ENCODE measurements around the gene C1orf21.

C1orf21 gene

GRCh38 chr1:184635980-184636431 lies 249.2 kb downstream of the C1orf21 start:
- no peak for DNase-seq

- no peak for DNase-seq
Measured at GRCh38 chr1:184637664-184638240, 250.9 kb downstream of the C1orf21 start.

GRCh38 chr1:184639205-184639604 lies 252.4 kb downstream of the C1orf21 start:
- DNase-seq = no peak

DNA sequence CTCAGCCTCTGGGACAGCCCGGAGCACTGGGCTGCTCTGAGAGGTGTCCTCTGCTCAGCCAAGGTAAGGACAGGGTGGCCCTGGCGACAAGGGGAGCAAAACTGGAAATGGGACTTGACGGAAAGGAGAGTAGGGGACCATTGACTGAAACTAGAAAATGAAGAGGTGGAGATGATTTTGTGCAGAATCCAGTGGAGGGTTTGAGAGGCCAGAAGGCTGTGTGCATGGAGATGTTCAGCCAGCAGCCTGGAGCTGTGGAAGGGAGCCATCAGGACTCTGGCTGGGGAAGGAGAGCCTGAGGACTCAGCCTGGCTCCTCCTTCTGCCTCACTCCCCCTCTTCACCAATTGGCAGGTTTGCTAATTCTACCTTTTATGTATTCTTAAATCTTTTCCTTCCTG lies 253.7 kb downstream of the C1orf21 start:
- DNase-seq = no peak

GRCh38 chr1:184641894-184642293 lies 255.1 kb downstream of the C1orf21 start:
- DNase-seq = no peak

DNA sequence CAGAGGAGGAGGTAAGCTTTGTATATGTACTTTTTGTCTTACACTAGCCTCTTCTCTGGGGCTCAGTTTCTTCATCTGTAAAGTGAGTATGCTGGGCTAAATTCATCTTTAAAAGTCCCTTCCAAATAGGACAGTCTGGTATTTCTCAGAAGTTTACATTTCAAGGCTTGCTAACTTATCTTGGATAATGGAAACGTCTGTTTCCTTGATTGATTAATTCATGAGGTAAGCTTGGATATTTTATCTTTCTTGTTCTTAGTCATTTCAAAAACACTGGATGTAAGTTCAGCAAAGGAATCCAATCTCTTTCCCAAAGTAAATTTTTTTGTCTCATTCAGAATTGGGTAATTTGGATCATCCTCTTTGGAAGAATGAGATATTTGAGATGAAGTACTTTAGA lies 256.8 kb downstream of the C1orf21 start:
- no peak for DNase-seq

DNA sequence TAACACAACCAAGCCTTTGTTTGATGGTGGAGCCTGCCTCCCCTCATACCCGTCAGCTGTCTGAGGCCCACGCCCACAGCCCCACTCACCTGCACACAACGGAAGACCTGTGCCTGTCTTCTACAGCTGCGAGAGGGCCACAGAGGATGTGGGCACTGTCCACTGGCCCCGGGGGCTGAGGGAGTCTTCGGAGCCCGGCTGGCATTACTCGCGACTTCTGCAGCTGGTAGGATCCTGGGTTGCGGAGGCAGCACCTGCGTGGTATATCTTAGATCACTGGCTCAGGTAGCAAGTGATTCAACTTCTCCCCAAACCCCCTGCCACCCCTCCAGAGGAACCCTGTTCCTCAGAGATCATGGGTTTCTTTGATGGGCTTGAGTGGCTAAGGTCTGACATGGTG lies 257.9 kb downstream of the C1orf21 start:
- no peak for DNase-seq

GRCh38 chr1:184646178-184646701 lies 259.4 kb downstream of the C1orf21 start:
- no peak for DNase-seq

- DNase-seq = no peak
Measured at GRCh38 chr1:184646824-184647223, 260.0 kb downstream of the C1orf21 start.

DNA sequence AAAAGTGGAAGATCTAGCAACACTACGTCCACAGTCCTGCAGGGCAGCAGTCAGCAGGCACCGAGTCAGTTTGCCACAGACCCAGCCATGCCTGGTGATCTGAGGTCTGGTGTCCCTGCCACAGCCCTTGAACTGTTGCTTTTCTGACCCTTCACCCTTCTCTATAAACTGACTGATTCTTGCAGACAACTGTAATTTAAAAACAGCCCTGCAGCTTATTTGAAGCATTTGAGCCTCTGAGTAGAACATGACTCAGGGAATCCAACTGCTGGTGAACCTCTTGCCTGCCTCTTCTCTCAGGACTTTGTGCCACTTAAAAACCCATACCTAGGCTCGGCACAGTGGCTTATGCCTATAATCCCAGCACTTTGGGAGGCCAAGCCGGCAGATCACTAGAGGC lies 260.6 kb downstream of the C1orf21 start:
- no peak for DNase-seq

GRCh38 chr1:184648160-184648855 lies 261.5 kb downstream of the C1orf21 start:
- DNase-seq = no peak

DNA sequence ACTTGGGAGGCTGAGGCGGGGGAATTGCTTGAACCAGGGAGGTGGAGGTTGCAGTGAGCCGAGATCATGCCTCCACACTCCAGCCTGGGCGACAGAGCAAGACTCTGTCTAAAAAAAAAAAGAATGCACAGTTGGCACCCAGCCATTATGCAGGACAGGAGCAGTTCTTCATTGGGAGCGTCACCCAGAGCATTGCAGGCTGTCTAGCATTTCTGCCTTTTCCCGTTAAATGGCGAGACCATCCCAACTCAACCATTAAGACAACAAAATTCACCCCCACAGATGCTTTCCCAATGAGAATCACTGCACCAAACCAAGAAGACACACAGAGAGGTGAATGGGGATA lies 262.0 kb downstream of the C1orf21 start:
- DNase-seq = no peak

- DNase-seq = no peak
Measured at GRCh38 chr1:184649451-184649888, 262.6 kb downstream of the C1orf21 start.

- no peak for DNase-seq
Measured at GRCh38 chr1:184650177-184650866, 263.5 kb downstream of the C1orf21 start.

DNA sequence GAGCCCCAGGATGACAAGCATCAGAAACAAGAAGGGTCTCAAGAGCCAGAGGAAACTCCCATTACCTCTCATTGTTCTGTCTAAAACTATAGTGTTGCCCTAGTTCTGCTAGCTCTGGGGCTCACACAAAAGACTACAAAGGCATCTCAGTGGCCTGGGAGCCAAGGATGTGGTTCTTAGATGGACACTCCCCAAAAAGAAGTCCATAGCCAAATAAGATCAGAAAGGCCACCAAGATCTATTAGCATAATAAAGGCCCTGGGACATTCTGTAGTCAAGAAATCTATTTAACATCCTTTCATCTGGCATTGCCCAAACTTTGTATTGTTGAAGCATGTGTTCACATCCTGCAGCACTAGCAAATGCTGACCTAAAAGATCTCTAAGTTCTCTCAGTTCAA lies 268.4 kb downstream of the C1orf21 start:
- DNase-seq = no peak

GRCh38 chr1:184656221-184656620 lies 269.4 kb downstream of the C1orf21 start:
- no peak for DNase-seq

DNA sequence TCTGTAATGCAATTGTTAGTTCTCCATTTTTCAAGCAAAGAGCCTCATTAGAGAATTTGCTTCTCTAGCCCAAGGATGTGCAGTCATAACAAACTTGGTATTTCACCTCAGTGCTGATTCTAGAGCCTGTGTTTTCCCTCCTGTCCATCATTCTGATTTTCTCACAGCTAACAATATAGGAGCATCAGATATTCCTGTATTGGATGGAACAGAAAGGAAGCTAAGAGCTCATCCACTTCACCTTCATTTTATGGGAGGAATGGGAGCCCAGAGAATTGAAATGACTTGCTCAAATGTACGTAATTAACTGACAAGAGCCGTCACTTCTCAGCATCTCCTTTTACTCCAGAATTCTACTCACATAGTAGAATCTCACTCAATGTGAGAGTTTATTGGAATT lies 271.2 kb downstream of the C1orf21 start:
- DNase-seq = no peak

DNA sequence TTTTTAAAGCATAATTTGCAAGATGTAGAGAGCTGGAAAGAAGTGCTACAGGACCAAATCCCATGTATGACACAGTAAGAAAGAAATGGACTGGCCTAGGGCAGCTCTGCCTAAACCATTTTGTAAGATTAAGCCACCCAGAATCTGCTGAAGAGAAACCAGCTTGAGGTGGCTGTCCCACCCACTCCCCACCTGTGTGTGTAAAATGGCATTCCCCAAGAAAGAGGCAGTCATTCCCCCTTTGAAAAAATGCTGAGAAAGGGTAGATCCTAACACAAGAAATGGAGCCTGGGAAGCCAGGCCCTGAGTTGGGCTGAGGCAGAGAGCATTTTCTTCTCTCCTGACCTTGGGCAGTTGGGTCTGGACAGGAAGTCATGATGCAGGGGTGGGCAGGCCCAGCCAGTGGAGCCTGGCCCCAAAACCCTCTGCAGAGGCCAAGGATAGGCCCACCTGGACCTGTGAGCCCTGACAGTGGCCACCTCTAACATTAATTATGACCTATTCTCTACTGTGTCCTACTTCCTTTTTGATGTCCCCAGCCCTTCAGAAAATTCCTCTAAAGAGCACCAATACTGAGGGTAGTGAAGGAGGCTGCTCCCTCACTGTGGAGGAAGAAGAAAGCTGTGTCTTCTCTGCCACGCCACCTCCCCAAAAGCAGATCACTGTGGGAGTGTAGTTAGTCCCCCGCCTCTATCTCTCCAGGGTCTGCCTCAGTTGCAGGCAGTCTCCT lies 273.8 kb downstream of the C1orf21 start:
- no peak for DNase-seq

GRCh38 chr1:184661801-184662200 lies 275.0 kb downstream of the C1orf21 start:
- DNase-seq = no peak

DNA sequence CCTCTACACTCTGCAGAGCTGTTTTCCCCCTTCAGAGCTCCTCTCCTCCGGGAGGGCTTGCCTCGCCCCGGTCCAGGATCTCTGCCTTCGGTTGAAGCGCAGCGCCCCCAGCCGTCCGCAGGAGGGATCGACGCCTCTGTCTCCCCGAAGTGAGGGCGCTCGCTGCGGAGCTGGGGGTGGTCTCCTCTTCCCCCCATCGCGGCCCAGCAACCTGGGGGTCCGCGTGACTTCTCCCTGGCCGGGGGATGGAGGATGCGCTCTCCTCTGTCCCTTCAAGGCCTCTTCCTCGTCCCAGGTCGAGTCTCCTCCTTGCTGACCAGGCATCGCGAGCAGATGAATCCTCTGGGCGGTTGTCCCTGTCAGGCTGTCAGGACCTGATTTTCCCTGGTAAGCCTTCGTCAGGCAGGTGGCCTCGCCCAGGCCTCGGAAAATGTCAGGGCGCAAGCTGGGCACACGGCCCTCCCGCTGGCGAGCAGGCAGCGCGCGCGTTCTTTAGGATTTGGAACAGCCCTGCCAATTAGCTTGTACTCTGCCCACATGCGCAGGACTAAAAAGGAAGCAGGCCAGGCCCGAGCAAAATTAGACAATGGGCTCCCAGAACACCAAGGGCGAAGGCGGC lies 277.3 kb downstream of the C1orf21 start:
- DNase-seq = no peak

DNA sequence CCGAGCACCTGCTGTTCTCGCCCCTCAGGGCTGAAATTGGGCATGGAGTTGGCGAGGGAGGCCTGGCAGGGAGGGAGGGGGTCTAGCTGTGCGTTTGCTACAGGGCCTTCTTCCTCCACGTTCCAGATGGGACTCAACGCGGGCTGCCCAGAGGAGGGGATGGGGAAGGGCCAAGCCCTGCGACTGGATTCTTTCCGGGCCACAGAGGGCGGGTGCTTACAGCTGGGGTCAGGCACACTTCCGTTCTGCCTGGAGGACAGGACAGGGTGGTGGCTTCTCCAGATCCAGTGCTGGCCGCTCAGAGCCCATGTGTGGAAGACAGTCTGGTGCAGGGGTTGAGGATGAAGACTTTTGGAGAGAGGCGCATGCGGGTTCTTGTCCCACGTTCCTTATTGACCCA lies 277.8 kb downstream of the C1orf21 start:
- DNase-seq = no peak

DNA sequence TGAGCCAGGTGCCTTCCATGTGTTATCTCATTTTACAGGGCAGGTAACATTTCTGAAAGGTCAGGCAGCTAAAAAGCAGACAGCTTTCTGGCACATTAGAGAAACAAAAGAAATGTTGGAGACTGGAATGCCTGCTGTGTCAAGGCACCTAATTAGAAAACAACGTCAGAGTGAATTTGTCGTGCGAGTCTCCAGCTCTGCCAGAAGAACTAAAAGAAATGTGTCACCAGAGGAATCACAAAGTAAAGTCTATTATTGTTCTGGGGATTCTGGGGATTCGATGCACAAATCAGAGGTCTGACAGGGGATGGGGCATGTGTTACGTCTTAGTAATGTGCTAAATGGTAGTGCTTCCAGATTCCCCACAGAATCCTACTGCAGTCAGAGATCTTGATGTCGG lies 278.5 kb downstream of the C1orf21 start:
- DNase-seq = no peak

- DNase-seq = no peak
Measured at GRCh38 chr1:184669391-184669790, 282.6 kb downstream of the C1orf21 start.

Measured in NCI-H1105 (cell line).